ENCODE data around the gene COL1A2.

COL1A2 gene

DNA sequence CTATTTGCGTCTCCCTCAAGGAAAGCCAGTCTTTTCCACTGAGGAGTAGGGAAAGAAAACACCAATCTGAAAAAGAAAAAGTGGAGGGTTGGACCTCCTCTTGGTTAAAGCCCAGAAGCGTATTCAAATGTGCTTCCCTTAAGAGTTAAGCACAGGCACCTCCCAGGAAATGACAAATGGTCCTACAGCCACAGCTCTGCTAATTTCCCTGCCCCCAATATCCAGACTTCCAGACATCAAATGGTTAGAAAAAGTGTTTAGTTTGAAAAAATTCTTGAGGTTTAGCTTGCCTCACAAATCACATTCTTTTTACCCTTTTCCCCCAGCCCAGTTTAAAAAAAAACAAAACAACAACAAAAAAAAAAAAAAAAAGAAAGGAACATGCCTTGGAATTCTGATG, 19.0 kb upstream of the COL1A2 start:
- no peak overlapping the region for H3K27ac ChIP-seq (ENCODE audit: poor library complexity, severe bottlenecking)
- H3K4me1 ChIP-seq (ENCODE audit: insufficient read depth, poor library complexity, severe bottlenecking), result peaks cover 8% of the 10 kb centered on the region
- DNase-seq (ENCODE audit: low spot score), result no peak
- peak; percentile 35; the same call in 1 of the 3 replicates for ATAC-seq (ENCODE audit: low read depth)
- no peaks in the 10 kb centered on the region for H3K36me3 ChIP-seq (ENCODE audit: low read depth)
- H3K4me3 ChIP-seq (ENCODE audit: severe bottlenecking), result no peak overlapping the region
- H3K9me3 ChIP-seq (ENCODE audit: severe bottlenecking), result no peaks in the 10 kb centered on the region
- H3K27me3 ChIP-seq (ENCODE audit: insufficient read depth, poor library complexity, severe bottlenecking), result no peaks in the 10 kb centered on the region
- TF ChIP-seq, protein P1, sequence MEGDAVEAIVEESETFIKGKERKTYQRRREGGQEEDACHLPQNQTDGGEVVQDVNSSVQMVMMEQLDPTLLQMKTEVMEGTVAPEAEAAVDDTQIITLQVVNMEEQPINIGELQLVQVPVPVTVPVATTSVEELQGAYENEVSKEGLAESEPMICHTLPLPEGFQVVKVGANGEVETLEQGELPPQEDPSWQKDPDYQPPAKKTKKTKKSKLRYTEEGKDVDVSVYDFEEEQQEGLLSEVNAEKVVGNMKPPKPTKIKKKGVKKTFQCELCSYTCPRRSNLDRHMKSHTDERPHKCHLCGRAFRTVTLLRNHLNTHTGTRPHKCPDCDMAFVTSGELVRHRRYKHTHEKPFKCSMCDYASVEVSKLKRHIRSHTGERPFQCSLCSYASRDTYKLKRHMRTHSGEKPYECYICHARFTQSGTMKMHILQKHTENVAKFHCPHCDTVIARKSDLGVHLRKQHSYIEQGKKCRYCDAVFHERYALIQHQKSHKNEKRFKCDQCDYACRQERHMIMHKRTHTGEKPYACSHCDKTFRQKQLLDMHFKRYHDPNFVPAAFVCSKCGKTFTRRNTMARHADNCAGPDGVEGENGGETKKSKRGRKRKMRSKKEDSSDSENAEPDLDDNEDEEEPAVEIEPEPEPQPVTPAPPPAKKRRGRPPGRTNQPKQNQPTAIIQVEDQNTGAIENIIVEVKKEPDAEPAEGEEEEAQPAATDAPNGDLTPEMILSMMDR (IDR thresholded peaks at IDR 0.05; ENCODE audit: poor library complexity, severe bottlenecking), result no peak

GRCh38 chr7:94376281-94376680, 18.4 kb upstream of the COL1A2 start:
- ATAC-seq (ENCODE audit: low read depth), result no peak
- no peak overlapping the region for H3K27ac ChIP-seq (ENCODE audit: poor library complexity, severe bottlenecking)
- no peak for DNase-seq (ENCODE audit: low spot score)
- no peaks in the 10 kb centered on the region for H3K27me3 ChIP-seq (ENCODE audit: insufficient read depth, poor library complexity, severe bottlenecking)
- TF ChIP-seq, protein P1 (IDR thresholded peaks at IDR 0.05; ENCODE audit: poor library complexity, severe bottlenecking), result no peak
- H3K4me1 ChIP-seq (ENCODE audit: insufficient read depth, poor library complexity, severe bottlenecking), result peaks cover 8% of the 10 kb centered on the region
- H3K9me3 ChIP-seq (ENCODE audit: severe bottlenecking), result no peaks in the 10 kb centered on the region
- no peak overlapping the region for H3K4me3 ChIP-seq (ENCODE audit: severe bottlenecking)
- H3K36me3 ChIP-seq (ENCODE audit: low read depth), result no peaks in the 10 kb centered on the region

DNA sequence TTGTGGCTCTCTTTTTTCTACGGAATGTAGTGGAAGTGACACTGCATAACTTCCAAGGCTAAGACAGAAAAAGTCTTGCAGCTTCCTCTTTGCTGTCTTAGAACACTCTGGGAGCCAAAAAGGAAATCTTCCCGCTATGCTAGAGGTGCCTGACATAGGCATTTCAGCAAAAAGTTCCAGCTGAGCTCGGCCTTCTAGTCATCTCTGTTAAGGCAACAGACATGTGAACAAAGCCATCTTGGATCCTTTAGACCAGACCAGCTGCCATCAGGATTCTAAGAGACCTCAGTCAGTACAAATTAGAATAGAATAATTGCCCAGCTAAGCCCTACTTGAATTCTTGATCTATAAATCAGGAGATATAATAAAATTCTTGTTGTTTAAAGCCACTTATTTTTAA, 16.3 kb upstream of the COL1A2 start:
- Histone ChIP-seq H3K4me1 (ENCODE audit: insufficient read depth, poor library complexity, severe bottlenecking) (peaks cover 17% of the 10 kb centered on the region), H3K4me3 (ENCODE audit: severe bottlenecking) (no peak overlapping the region), H3K27ac (ENCODE audit: poor library complexity, severe bottlenecking) (no peak overlapping the region), H3K27me3 (ENCODE audit: insufficient read depth, poor library complexity, severe bottlenecking) (no peaks in the 10 kb centered on the region), H3K9me3 (ENCODE audit: severe bottlenecking) (no peaks in the 10 kb centered on the region), H3K36me3 (ENCODE audit: low read depth) (no peaks in the 10 kb centered on the region)
- ATAC-seq (ENCODE audit: low read depth), result no peak
- TF ChIP-seq, protein P1 (IDR thresholded peaks at IDR 0.05; ENCODE audit: poor library complexity, severe bottlenecking), result no peak
- DNase-seq (ENCODE audit: low spot score), result no peak

DNA sequence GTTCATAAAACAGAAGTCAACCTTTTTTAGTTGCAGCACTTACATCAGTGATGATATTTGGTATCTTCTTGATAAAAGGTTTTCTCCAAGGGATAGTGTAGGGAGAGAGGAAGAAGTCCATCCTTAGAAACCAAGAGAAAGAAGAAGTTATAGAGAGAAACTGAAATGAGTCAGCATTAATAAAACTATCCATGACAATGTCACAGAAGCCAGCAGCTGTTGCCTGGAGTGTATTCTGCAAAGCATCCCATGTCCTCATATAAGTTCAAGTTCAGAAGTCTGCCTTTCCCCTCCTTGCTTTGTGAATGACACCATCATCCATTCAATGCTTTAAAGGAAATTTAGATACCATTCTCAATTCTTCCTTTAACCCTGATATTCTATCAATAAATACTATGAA, 14.4 kb upstream of the COL1A2 start:
- no peak overlapping the region for H3K4me3 ChIP-seq (ENCODE audit: severe bottlenecking)
- no peaks in the 10 kb centered on the region for H3K9me3 ChIP-seq (ENCODE audit: severe bottlenecking)
- H3K4me1 ChIP-seq (ENCODE audit: insufficient read depth, poor library complexity, severe bottlenecking), result peaks cover 15% of the 10 kb centered on the region
- DNase-seq (ENCODE audit: low spot score) (no peak), ATAC-seq (ENCODE audit: low read depth) (no peak)
- TF ChIP-seq, protein P1 (IDR thresholded peaks at IDR 0.05; ENCODE audit: poor library complexity, severe bottlenecking), result no peak
- no peaks in the 10 kb centered on the region for H3K36me3 ChIP-seq (ENCODE audit: low read depth)
- no peak overlapping the region for H3K27ac ChIP-seq (ENCODE audit: poor library complexity, severe bottlenecking)
- H3K27me3 ChIP-seq (ENCODE audit: insufficient read depth, poor library complexity, severe bottlenecking), result no peaks in the 10 kb centered on the region

GRCh38 chr7:94382132-94382531, 12.6 kb upstream of the COL1A2 start:
- Histone ChIP-seq H3K4me1 (ENCODE audit: insufficient read depth, poor library complexity, severe bottlenecking) (peaks cover 9% of the 10 kb centered on the region), H3K36me3 (ENCODE audit: low read depth) (no peaks in the 10 kb centered on the region), H3K27me3 (ENCODE audit: insufficient read depth, poor library complexity, severe bottlenecking) (no peaks in the 10 kb centered on the region), H3K27ac (ENCODE audit: poor library complexity, severe bottlenecking) (no peak overlapping the region), H3K4me3 (ENCODE audit: severe bottlenecking) (no peak overlapping the region), H3K9me3 (ENCODE audit: severe bottlenecking) (no peaks in the 10 kb centered on the region)
- no peak for DNase-seq (ENCODE audit: low spot score)
- TF ChIP-seq, protein P1 (IDR thresholded peaks at IDR 0.05; ENCODE audit: poor library complexity, severe bottlenecking), result no peak
- ATAC-seq (ENCODE audit: low read depth), result peak; percentile 45; the same call in 1 of the 3 replicates
